GM11168 (cell line): ENCODE results near the gene SPARCL1.
"Not testable (repeated sequence)": the region's sequence is repeated elsewhere in the genome, so short reads cannot be mapped to it uniquely, and the experiment has no call there.

Source experiments
- in situ Hi-C: fragments of 300-500 bp; cut with MboI; formaldehyde crosslinking; loops from one replicate; pipeline ENCODE4 v1.12.0; 2022; ENCODE audit warnings: low sequenced_read_pairs; ENCODE audit not compliant: unreplicated experiment

Gene SPARCL1

GRCh38 chr4:87462102-87462501, 67.1 kb downstream of the SPARCL1 start:
- in situ Hi-C loops = no loop called here

- in situ Hi-C loops = no loop called here
Observed at GRCh38 chr4:87461281-87461700, 67.9 kb downstream of the SPARCL1 start.

- in situ Hi-C loops = loop anchor here (10.0 kb wide), 1 partner anchor 314 kb away; no protein-coding TSS in a partner anchor
Observed at GRCh38 chr4:87458913-87459312, 70.3 kb downstream of the SPARCL1 start.

GRCh38 chr4:87451537-87451936, 77.6 kb downstream of the SPARCL1 start:
- in situ Hi-C loops = loop anchor here (10.0 kb wide), 1 partner anchor 307 kb away; no protein-coding TSS in a partner anchor

GRCh38 chr4:87446375-87446774, 82.8 kb downstream of the SPARCL1 start:
- in situ Hi-C loops = not testable (repeated sequence)

- in situ Hi-C loops = no loop called here
Observed at GRCh38 chr4:87445964-87446363, 83.2 kb downstream of the SPARCL1 start.

GRCh38 chr4:87444741-87445140, 84.4 kb downstream of the SPARCL1 start:
- in situ Hi-C loops = no loop called here

- in situ Hi-C loops = no loop called here
Observed at GRCh38 chr4:87442889-87443288, 86.3 kb downstream of the SPARCL1 start.

- in situ Hi-C loops = no loop called here
Observed at GRCh38 chr4:87433342-87433741, 95.8 kb downstream of the SPARCL1 start.

GRCh38 chr4:87430038-87430437, 99.1 kb downstream of the SPARCL1 start:
- in situ Hi-C loops = no loop called here

- in situ Hi-C loops = no loop called here
Observed at GRCh38 chr4:87428979-87429378, 100.2 kb downstream of the SPARCL1 start.

GRCh38 chr4:87427518-87427868, 101.7 kb downstream of the SPARCL1 start:
- in situ Hi-C loops = no loop called here

- in situ Hi-C loops = no loop called here
Observed at GRCh38 chr4:87426865-87427517, 102.2 kb downstream of the SPARCL1 start.

GRCh38 chr4:87425711-87426110, 103.5 kb downstream of the SPARCL1 start:
- in situ Hi-C loops = no loop called here

GRCh38 chr4:87424099-87424543, 105.1 kb downstream of the SPARCL1 start:
- in situ Hi-C loops = not testable (repeated sequence)
